Measurements from ENCODE around the gene KRT26. TPM values are rescaled to one million over a fixed set of nuclear protein-coding genes. Genes with fewer than 3 reads are reported as not detected.

KRT26 gene
- total RNA-seq, 1 experiment from 2014 or later, result not detected

- H3K56ac ChIP-seq (ENCODE audit: insufficient read length, low read depth, low read length), result no peak overlapping the region
- no peaks in the 10 kb centered on the region for H3K23me2 ChIP-seq (ENCODE audit: insufficient read length, low read depth, low read length, poor library complexity, severe bottlenecking)
- H4K20me1 ChIP-seq (ENCODE audit: control insufficient read depth, insufficient read depth, insufficient read length), result no peaks in the 10 kb centered on the region
- H2BK15ac ChIP-seq (ENCODE audit: low read depth, low read length), result no peak overlapping the region
- Mint-ChIP-seq H3K27me3 (ENCODE audit: low read depth) (peaks cover 28% of the 10 kb centered on the region), H3K9me3 (peaks cover 10 to 24% of the 10 kb centered on the region in 2 experiments; a peak in 4 of 5 replicates), H3K4me1 (no peaks in the 10 kb centered on the region), H3K27ac (peak overlapping the region in 1 of 3 experiments; percentile 73; a peak in 1 of 7 replicates), H3K36me3 (ENCODE audit: insufficient read depth in 1 of 3, low read depth in 3 of 3) (no peaks in the 10 kb centered on the region; a peak in 1 of 7 replicates), H3K4me3 (no peak overlapping the region)
- no peak overlapping the region for H3K14ac ChIP-seq (ENCODE audit: insufficient read depth, low read length)
- H4K8ac ChIP-seq (replicated peaks; ENCODE audit: insufficient read length, low read depth, low read length), result no peak overlapping the region
- H3K4me1 ChIP-seq (ENCODE audit: insufficient read depth, low read length), result no peaks in the 10 kb centered on the region
- no peak for DNase-seq
- H3K4me2 ChIP-seq (ENCODE audit: insufficient read depth, insufficient read length, low read length), result no peak overlapping the region
- H2BK5ac ChIP-seq (ENCODE audit: insufficient read length, low read length), result no peak overlapping the region
- no peak overlapping the region for H2BK120ac ChIP-seq (ENCODE audit: low read depth, low read length, poor library complexity, severe bottlenecking)
- H3K9ac ChIP-seq (ENCODE audit: extremely low read depth, insufficient read length, low read length), result no peak overlapping the region
- H3K79me1 ChIP-seq (ENCODE audit: insufficient read depth, low read depth, low read length, poor library complexity, severe bottlenecking), result no peaks in the 10 kb centered on the region
- H4K5ac ChIP-seq (ENCODE audit: insufficient read length, low read depth, low read length), result no peak overlapping the region
- H3K18ac ChIP-seq (ENCODE audit: insufficient read length, low read depth, low read length), result no peak overlapping the region
- H3T11ph ChIP-seq (ENCODE audit: low read length), result no peak overlapping the region
- no peaks in the 10 kb centered on the region for H3K79me2 ChIP-seq (ENCODE audit: insufficient read depth, low read length)
- no peaks in the 10 kb centered on the region for H3K27me3 ChIP-seq (ENCODE audit: insufficient read depth, low read length)
- H2AK5ac ChIP-seq (ENCODE audit: insufficient read length, low read length), result no peak overlapping the region
- H2AFZ ChIP-seq (ENCODE audit: low read length), result no peak overlapping the region
- no peaks in the 10 kb centered on the region for H3K9me3 ChIP-seq (ENCODE audit: control insufficient read depth, low read depth, low read length)
- H3K23ac ChIP-seq (ENCODE audit: insufficient read length, low read depth, low read length), result no peak overlapping the region
- H3K4ac ChIP-seq (ENCODE audit: low read depth, low read length), result no peak overlapping the region
- no peak overlapping the region for H2BK12ac ChIP-seq (ENCODE audit: insufficient read length, low read depth, low read length)
- H3K27ac ChIP-seq (ENCODE audit: insufficient read length, low read depth, low read length), result no peak overlapping the region
- H2BK20ac ChIP-seq (ENCODE audit: low read depth, low read length, poor library complexity, severe bottlenecking), result no peak overlapping the region
- H4K91ac ChIP-seq (ENCODE audit: insufficient read length, low read depth, low read length), result no peak overlapping the region
- no peak for TF ChIP-seq CTCF (conservative IDR thresholded peaks at IDR 0.05)
- WGBS (ENCODE audit: extremely low coverage, insufficient read length, low lambda C conversion rate), result no CpG with 5 or more reads among the region's 4 CpGs
Measured at GRCh38 chr17:40738553-40738952, 33.4 kb downstream of the KRT26 start.
